HCT116 (cell line): ENCODE results near the gene JUN. TPM values are rescaled to one million over a fixed set of nuclear protein-coding genes. Genes with fewer than 3 reads are reported as not detected.
A peak's percentile ranks its signal among the peaks of the same experiment; 100 is the strongest.

Experiments
- ATAC-seq: fragments of 200-7000 bp; cut with Tn5 transposase; 2 replicates; pipeline ENCODE4 v1.9.1; 2020; ENCODE audit warnings: mild to moderate bottlenecking, moderate library complexity
- BruUV-seq: library from RNA; stranded (reverse); fragments of 400-500 nt; replicated peaks from 2 replicates; lab custom pipeline; 2021; lab: Mats Ljungman, UMichigan
- CTCF ChIA-PET: fragments of 300-600 bp; sonication (Branson Sonifier 250); formaldehyde crosslinking; loops from one replicate; lab custom pipeline; 2021; ENCODE audit warnings: antibody characterized with exemption; lab: Charles Lee
- POLR2A ChIA-PET: fragments of 300-600, 350-600 bp; sonication (Branson Sonifier 250); formaldehyde crosslinking; loops from one replicate; lab custom pipeline; 2021; ENCODE audit warnings: antibody characterized with exemption; lab: Charles Lee
- RAD21 ChIA-PET, 2 experiments: fragments of 300-600 bp; sonication (Branson Sonifier 250); formaldehyde crosslinking; loops; one replicate each; lab custom pipeline; 2023; ENCODE audit warnings: low total read pairs in 2 of 2; ENCODE audit not compliant: uncharacterized antibody in 2 of 2, unreplicated experiment in 2 of 2, low non-redundant PET in 1 of 2; lab: Charles Lee
- DNase-seq: peaks from one replicate; pipeline ENCODE4 v3.0.0-alpha.2; 2010; ENCODE audit warnings: low read depth, low spot score
- H2AFZ ChIP-seq: fragments of 200-600 bp; shearing (Covaris generic), sonication (generic); 2 replicates; pipeline ENCODE4 v1.6.1; 2017; ENCODE audit warnings: low read depth, mixed run types, mixed read lengths, antibody characterized with exemption, low read length; ENCODE audit not compliant: poor library complexity, severe bottlenecking
- H3K27ac ChIP-seq: 2 replicates; pipeline ENCODE4 v1.5.1; 2012; ENCODE audit warnings: low read depth, low read length
- H3K27me3 ChIP-seq: fragments of 200-600 bp; sonication (generic); 2 replicates; pipeline ENCODE4 v1.6.1; 2016; ENCODE audit warnings: mixed run types, low read length, mixed read lengths; ENCODE audit not compliant: insufficient read depth
- H3K36me3 ChIP-seq, 2 experiments: fragments of 200-500 bp in 1 of 2; fragments of 200-600 bp in 1 of 2; sonication (Bioruptor generic) in 1 of 2; sonication (generic) in 1 of 2; 2 replicates each; pipeline versions ENCODE4 v1.5.1 to v1.6.1; 2014 to 2016; ENCODE audit warnings: low read length in 2 of 2, inconsistent platforms in 1 of 2, mixed read lengths in 1 of 2, mixed run types in 1 of 2; ENCODE audit not compliant: insufficient read depth in 2 of 2, control insufficient read depth in 1 of 2
- H3K4me1 ChIP-seq, 2 experiments: fragments of 200-600 bp in 1 of 2; sonication (generic) in 1 of 2; 2 replicates each; pipeline versions ENCODE4 v1.5.1 to v1.6.1; 2012 to 2017; ENCODE audit warnings: low read length in 2 of 2, inconsistent platforms in 1 of 2, mild to moderate bottlenecking in 1 of 2, mixed read lengths in 1 of 2, mixed run types in 1 of 2, moderate library complexity in 1 of 2; ENCODE audit not compliant: insufficient read depth in 2 of 2, control insufficient read depth in 1 of 2
- H3K4me2 ChIP-seq: fragments of 200-600 bp; sonication (generic); 2 replicates; pipeline ENCODE4 v1.6.1; 2017; ENCODE audit warnings: mixed run types, low read length, mixed read lengths
- H3K4me3 ChIP-seq, 2 experiments: fragments of 200-600 bp in 1 of 2; sonication (generic) in 1 of 2; replicated peaks in 1 of 2; 2 replicates each; pipeline ENCODE4 v1.5.1; 2011 to 2016; ENCODE audit warnings: low read length in 2 of 2, control low read depth in 1 of 2, low read depth in 1 of 2, mild to moderate bottlenecking in 1 of 2, mixed read lengths in 1 of 2, mixed run types in 1 of 2
- H3K79me2 ChIP-seq: fragments of 200-600 bp; sonication (generic); 2 replicates; pipeline ENCODE4 v1.6.1; 2017; ENCODE audit warnings: mild to moderate bottlenecking, mixed run types, low read length, moderate library complexity, mixed read lengths; ENCODE audit not compliant: insufficient read depth
- H3K9ac ChIP-seq: fragments of 200-600 bp; sonication (generic); 2 replicates; pipeline ENCODE4 v1.6.1; 2016; ENCODE audit warnings: low read length, mixed read lengths
- H3K9me2 ChIP-seq: fragments of 200-600 bp; sonication (generic), shearing (Covaris generic); 2 replicates; pipeline ENCODE4 v1.6.1; 2017; ENCODE audit warnings: mixed run types, mild to moderate bottlenecking, moderate library complexity; ENCODE audit not compliant: insufficient read depth
- H3K9me3 ChIP-seq, 2 experiments: fragments of 200-500 bp in 1 of 2; fragments of 200-600 bp in 1 of 2; sonication (Bioruptor generic) in 1 of 2; sonication (generic) in 1 of 2; 2 replicates each; pipeline ENCODE4 v1.6.1; 2014 to 2017; ENCODE audit warnings: low read length in 2 of 2, mixed read lengths in 2 of 2, inconsistent platforms in 1 of 2, low read depth in 1 of 2, mild to moderate bottlenecking in 1 of 2, mixed run types in 1 of 2, moderate library complexity in 1 of 2; ENCODE audit not compliant: control insufficient read depth in 1 of 2, insufficient read depth in 1 of 2
- H4K20me1 ChIP-seq: fragments of 200-600 bp; sonication (generic), shearing (Covaris generic); 2 replicates; pipeline ENCODE4 v1.6.1; 2017; ENCODE audit warnings: mixed run types, mild to moderate bottlenecking, moderate library complexity; ENCODE audit not compliant: insufficient read depth
- CBX3 ChIP-seq: IDR thresholded peaks from 2 replicates; pipeline ENCODE4 v1.6.1; 2012; ENCODE audit warnings: low read depth
- EZH2phosphoT487 ChIP-seq: fragments of 200-600 bp; IDR thresholded peaks from 2 replicates; pipeline ENCODE4 v1.6.1; 2018; ENCODE audit warnings: antibody characterized with exemption, borderline replicate concordance
- JUND ChIP-seq: IDR thresholded peaks from 2 replicates; pipeline ENCODE4 v1.6.1; 2012
- POLR2AphosphoS5 ChIP-seq: IDR thresholded peaks from 2 replicates; pipeline ENCODE4 v1.6.1; 2011; ENCODE audit warnings: mild to moderate bottlenecking, low read depth, low read length, moderate library complexity
- RAD21 ChIP-seq: IDR thresholded peaks from 2 replicates; pipeline ENCODE4 v1.6.1; 2012; ENCODE audit warnings: low read depth, mild to moderate bottlenecking
- YY1 ChIP-seq: IDR thresholded peaks from 2 replicates; pipeline ENCODE4 v1.6.1; 2011; ENCODE audit warnings: low read length, low read depth, moderate library complexity, mild to moderate bottlenecking; ENCODE audit not compliant: insufficient replicate concordance; ENCODE audit errors: extremely low read depth
- ZFX ChIP-seq: fragments of 450-650 bp; IDR thresholded peaks from 2 replicates; pipeline ENCODE4 v1.6.1; 2017
- intact Hi-C: fragments of 100-400 bp; cut with micrococcal nuclease; formaldehyde crosslinking; loops from 2 replicates; pipeline ENCODE4 v1.10.0; 2022
- total RNA-seq: library from RNA; stranded (reverse); gene quantifications from one replicate; pipeline ENCODE4 v1.2.1, GENCODE V29; 2021; ENCODE audit not compliant: unreplicated experiment
- TF ChIP-seq, protein P1 (sequence below), 3 experiments: fragments of 200-600 bp in 1 of 3; sonication (generic) in 1 of 3; IDR thresholded peaks in 2 of 3; conservative IDR thresholded peaks in 1 of 3; 2 replicates each; pipeline ENCODE4 v1.5.1; 2012 to 2017; ENCODE audit warnings: low read depth in 2 of 3, low read length in 2 of 3, antibody characterized with exemption in 1 of 3, borderline replicate concordance in 1 of 3, control low read depth in 1 of 3, mild to moderate bottlenecking in 1 of 3, mixed read lengths in 1 of 3, mixed run types in 1 of 3, moderate library complexity in 1 of 3; ENCODE audit not compliant: insufficient read depth in 1 of 3
- TF ChIP-seq, protein P2 (sequence below): IDR thresholded peaks from 2 replicates; pipeline ENCODE4 v1.6.1; 2012

The JUN gene
- total RNA-seq, 1 experiment from 2014 or later, result 18.7 TPM

DNA sequence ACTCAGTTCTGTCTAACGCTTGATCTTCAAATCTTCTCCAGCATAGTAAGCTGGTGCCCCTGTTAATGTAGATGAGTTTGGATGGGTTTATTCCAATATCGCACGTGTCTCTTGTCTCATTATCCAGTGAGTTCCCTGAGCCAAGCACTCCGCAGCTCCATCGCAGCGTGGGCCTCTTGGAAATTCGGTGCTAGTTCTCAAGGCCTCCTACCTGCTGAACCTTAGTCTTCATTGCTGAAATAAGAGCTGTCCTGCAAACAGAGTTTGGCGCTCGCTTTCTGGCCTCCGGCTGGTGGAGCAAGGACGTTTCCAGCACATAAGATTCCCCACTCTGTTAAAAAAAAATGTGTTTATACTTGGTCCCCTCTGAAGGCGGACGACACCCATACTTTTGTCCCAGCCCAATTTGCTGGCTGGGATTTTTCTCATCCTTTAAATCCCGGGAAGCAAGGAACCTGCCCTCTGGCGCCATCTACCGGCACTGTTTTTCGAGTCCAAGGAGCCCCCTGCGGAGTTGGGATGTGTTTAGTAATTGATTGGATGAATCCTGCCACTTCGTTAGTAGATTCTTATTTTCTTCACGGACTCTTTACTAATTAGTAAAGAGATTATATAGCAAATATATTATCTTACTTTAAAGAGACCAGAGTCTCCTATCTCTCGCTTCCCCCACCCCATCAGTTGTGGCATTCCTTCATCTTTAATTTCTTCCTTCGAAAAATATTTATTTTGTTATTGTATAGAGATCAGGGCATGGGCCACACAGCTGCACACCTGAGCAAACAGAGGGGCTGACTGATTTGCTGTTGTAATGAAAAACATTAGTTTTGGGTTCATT lies 14.7 kb downstream of the JUN start:
- H3K79me2 ChIP-seq, result no peaks in the 10 kb centered on the region
- H3K4me2 ChIP-seq, result no peak overlapping the region
- POLR2A ChIA-PET, result no interaction called here
- H3K36me3 ChIP-seq, result no peaks in the 10 kb centered on the region
- ATAC-seq (peak; percentile 84), DNase-seq (no peak)
- no peaks in the 10 kb centered on the region; a peak in 1 of 4 replicates for H3K4me1 ChIP-seq
- intact Hi-C loops, result loop anchor here (2.0 kb wide), 1 partner anchor 28 kb away; no protein-coding TSS in a partner anchor
- TF ChIP-seq EZH2phosphoT487 (no peak), RAD21 (peak; percentile 87)
- TF ChIP-seq, protein P1, sequence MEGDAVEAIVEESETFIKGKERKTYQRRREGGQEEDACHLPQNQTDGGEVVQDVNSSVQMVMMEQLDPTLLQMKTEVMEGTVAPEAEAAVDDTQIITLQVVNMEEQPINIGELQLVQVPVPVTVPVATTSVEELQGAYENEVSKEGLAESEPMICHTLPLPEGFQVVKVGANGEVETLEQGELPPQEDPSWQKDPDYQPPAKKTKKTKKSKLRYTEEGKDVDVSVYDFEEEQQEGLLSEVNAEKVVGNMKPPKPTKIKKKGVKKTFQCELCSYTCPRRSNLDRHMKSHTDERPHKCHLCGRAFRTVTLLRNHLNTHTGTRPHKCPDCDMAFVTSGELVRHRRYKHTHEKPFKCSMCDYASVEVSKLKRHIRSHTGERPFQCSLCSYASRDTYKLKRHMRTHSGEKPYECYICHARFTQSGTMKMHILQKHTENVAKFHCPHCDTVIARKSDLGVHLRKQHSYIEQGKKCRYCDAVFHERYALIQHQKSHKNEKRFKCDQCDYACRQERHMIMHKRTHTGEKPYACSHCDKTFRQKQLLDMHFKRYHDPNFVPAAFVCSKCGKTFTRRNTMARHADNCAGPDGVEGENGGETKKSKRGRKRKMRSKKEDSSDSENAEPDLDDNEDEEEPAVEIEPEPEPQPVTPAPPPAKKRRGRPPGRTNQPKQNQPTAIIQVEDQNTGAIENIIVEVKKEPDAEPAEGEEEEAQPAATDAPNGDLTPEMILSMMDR (IDR thresholded peaks at IDR 0.05 in 2 of 3, conservative IDR thresholded peaks at IDR 0.05 in 1 of 3; ENCODE audit: borderline replicate concordance in 1 of 3, insufficient read depth in 1 of 3, low read depth in 2 of 3, low read length in 2 of 3), result peak; percentile 68 to 86 (median 83)
- no peaks in the 10 kb centered on the region for H3K9me2 ChIP-seq
- H3K9me3 ChIP-seq, result no peaks in the 10 kb centered on the region
- H3K4me3 ChIP-seq, result no peak overlapping the region
- H3K9ac ChIP-seq, result no peak overlapping the region
- H3K27me3 ChIP-seq, result no peaks in the 10 kb centered on the region
- BruUV-seq, result no TSS peak
- H4K20me1 ChIP-seq, result no peaks in the 10 kb centered on the region
- peak overlapping the region; percentile 99 for H2AFZ ChIP-seq
- RAD21 ChIA-PET, result no interaction called here
- CTCF ChIA-PET, result interaction anchor here (0.7 to 2.1 kb wide), 5 partner anchors 10 to 930 kb away, joined by 3 to 10 read pairs (median 3); no protein-coding TSS in a partner anchor
- no peak overlapping the region for H3K27ac ChIP-seq

DNA sequence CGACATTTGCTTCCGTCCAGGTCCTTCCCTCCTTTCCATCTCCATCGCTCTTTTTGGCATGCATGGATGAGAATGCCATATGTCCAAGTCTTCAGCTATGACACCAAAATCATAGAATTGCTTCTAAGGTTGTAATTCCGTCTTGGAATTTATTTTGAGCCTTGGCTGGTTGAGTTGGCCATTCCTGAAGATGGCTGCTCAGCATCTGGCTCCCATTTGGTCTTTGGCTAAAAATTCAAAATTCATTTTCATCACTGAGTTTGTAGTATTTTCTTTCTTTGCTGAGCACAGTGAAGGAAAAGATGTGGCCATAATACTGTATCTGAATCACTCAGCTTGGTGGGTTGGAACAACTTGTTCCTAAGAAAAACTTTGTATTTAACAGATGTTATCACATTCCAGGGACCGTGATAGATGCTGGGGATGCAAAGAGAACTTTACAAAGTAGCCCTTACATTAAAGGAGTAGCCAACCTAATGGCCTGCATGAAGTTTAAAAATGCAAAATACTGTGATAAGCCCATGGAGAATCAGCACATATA lies 15.6 kb downstream of the JUN start:
- TF ChIP-seq YY1 (no peak), RAD21 (no peak), ZFX (no peak), CBX3 (no peak), POLR2AphosphoS5 (no peak), JUND (no peak)
- TF ChIP-seq, protein P2, sequence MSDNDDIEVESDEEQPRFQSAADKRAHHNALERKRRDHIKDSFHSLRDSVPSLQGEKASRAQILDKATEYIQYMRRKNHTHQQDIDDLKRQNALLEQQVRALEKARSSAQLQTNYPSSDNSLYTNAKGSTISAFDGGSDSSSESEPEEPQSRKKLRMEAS, result no peak
- TF ChIP-seq, protein P1 (IDR thresholded peaks at IDR 0.05 in 2 of 3, conservative IDR thresholded peaks at IDR 0.05 in 1 of 3; ENCODE audit: borderline replicate concordance in 1 of 3, insufficient read depth in 1 of 3, low read depth in 2 of 3, low read length in 2 of 3), result no peak
- ATAC-seq, result no peak
- RAD21 ChIA-PET, result no interaction called here
- CTCF ChIA-PET, result interaction anchor here (1.0 to 2.1 kb wide), 4 partner anchors 9 to 27 kb away, joined by 3 to 10 read pairs (median 4); no protein-coding TSS in a partner anchor
- no peaks in the 10 kb centered on the region for H3K36me3 ChIP-seq
- H3K4me3 ChIP-seq, result no peak overlapping the region
- H4K20me1 ChIP-seq, result no peaks in the 10 kb centered on the region
- POLR2A ChIA-PET, result interaction anchor here (1.7 kb wide), 1 partner anchor 15 kb away, joined by 7 read pairs; the partner anchor contains the start of gene JUN
- H3K9me3 ChIP-seq, result no peaks in the 10 kb centered on the region
- no peaks in the 10 kb centered on the region for H3K9me2 ChIP-seq
- DNase-seq, result no peak
- H3K4me1 ChIP-seq, result peaks cover 0 to 4% of the 10 kb centered on the region in 2 experiments; a peak in 1 of 4 replicates
- no peak overlapping the region for H3K27ac ChIP-seq
- no peak overlapping the region for H3K9ac ChIP-seq
- intact Hi-C loops, result loop anchor here (2.0 kb wide), 1 partner anchor 27 kb away; no protein-coding TSS in a partner anchor
- H2AFZ ChIP-seq, result peak overlapping the region; percentile 99
- H3K4me2 ChIP-seq, result no peak overlapping the region
- no peaks in the 10 kb centered on the region for H3K79me2 ChIP-seq
- no peaks in the 10 kb centered on the region for H3K27me3 ChIP-seq
- BruUV-seq, result no TSS peak
